Measurements from ENCODE around the gene LZTFL1.

LZTFL1 gene

DNA sequence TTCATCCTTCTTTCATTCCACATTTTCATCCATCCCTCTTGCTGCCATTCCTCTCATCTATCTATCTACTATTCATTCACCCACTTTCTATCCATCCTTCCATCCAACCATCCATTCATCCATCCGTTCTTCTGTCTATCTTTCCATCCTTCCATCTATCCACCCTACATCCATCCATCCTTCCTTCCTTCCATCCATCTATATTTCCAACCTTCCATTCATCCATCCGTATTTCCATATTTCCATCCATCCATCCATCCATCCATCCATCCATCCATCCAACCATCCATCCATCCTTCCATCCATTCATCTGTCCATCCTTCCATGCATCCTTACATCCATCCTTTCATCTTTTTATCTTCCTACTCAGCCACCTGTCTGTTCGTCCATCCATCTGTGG is 59.5 kb downstream of the LZTFL1 start:
- no peak for FAIRE-seq

DNA sequence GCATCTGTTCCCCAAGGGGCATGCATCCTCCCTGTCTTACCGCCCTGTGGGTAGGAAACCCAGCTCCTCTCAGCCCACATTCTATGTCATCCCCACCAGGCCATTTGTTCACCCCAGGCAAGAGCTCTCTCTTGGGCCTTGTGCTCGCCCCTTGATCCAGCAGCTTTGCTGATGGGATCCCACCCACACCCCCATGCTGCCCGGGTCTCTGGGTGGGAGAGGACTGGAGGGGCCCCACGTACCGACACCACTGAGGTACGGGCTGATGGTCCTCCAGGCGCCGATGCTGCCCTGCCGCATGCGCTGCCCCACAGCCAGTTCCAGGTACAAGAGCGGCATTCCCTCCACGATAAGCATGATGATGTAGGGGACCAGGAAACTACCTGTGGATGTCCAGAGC is 60.1 kb downstream of the LZTFL1 start:
- no peak for FAIRE-seq

DNA sequence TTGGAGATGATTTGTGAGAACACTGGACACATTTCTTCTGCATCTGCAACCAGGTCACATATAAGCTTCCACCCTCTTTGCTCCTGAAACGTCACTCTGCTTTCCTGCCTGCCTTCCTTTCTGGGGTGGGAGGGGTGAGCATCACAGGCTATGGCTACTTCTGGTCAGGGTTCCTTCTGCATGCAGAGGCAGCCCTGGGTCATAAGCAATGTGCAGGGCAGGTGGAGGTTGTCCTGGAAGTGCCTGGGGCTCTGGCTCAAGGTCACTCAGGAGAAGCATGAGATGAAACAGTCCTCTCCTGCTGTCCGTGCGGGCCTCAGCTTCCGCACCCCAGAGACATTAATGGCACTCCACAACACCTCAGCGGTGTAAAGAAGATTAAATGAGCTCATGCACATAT is 60.6 kb downstream of the LZTFL1 start:
- no peak for FAIRE-seq

DNA sequence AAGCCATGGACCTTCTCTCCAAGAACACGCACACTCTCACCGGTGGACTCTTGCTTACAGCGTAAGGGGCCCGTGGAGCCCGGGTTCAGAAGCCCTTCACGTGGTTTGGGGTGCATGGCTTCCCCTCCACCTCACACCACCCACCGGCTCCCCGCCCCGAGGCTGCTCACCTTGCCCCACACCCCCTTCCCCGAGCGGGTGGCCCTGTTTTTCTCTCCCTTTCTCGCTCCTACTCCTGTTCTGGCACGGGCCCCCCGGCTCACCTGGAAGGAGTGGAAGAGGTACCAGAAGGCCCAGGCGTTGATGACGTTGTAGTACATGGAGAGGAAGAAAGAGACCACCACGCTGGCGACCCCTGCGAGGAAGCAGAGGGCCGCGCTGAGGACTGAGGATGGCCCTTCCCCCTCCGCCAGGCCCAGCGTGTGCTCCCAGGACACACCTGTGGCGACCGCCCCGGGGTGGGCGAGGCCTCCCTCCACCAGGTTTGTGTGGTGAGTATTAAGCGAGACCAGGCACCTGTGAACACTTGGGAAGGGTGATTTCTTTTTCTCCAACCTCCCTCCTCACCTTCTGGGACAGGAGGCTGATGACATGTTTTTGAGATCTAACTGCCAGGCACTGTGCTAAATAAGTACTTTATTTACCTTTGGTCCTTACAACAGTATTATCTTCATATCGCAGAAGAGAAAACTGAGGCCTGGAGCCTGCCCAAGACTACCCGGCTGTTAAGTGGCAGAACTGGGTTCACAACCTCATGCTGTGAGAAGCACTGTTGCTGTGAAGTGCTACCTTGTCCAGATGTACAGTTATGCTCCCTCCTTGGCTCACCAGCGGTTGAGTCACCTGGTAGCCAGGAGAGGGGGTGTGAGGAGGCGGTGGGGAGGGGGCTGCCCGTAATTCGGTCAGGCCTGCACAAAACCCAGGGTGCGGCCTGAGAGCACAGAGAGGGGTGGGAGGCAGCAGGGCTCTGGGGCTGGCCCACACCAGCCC is 61.9 kb downstream of the LZTFL1 start:
- FAIRE-seq = no peak

DNA sequence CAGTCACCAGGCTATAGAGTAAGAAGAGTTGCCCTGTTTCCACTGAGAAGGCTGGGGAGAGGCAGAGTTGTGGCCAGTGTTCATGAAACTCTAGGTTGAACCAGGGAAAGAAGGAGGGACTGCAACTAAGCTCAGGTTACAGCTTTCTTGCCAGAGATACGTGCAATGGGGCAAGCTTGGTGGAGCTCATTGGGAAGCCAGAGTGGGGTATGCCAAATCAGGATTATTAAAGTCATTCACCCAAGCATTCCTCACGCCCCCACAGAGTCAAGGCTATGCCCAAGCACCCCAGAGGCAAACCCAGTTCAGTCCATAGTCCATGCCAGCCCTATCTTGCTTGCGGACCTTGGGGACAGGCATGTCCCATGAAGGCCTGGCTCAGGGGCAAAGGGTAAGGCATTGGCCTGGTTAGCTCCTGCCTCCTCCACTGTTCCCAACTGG is 63.1 kb downstream of the LZTFL1 start:
- no peak for FAIRE-seq

DNA sequence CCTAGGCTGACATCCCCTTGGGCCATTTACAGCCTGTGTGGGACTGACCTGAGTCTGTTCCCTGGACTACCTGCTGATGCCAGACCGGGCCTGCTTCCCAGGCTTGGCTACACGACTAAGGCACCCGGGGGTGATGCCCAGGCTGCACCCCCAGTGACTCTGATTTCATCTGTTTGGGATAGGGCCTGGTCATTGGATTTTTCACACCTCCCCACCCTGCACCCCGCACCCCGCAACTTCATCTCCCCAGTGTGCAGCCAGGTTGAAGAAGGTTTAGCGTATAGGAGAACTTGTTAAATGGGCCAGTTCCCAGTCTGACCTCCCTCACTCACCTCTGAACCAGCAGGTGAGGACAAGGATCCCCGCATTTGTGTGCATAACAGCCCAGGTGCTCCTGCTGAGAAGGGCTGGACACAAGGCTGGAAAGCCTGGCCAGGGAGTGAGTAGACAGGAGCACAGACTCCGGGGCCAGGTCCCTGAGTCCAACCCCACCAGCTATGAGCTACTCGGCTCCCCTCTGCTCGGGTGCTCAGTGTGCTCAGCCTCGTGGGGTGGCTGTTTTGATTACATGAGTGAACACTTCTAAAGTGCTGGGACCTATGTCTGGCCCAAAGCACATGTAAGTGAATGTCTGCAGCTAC is 64.1 kb downstream of the LZTFL1 start:
- no peak for FAIRE-seq

DNA sequence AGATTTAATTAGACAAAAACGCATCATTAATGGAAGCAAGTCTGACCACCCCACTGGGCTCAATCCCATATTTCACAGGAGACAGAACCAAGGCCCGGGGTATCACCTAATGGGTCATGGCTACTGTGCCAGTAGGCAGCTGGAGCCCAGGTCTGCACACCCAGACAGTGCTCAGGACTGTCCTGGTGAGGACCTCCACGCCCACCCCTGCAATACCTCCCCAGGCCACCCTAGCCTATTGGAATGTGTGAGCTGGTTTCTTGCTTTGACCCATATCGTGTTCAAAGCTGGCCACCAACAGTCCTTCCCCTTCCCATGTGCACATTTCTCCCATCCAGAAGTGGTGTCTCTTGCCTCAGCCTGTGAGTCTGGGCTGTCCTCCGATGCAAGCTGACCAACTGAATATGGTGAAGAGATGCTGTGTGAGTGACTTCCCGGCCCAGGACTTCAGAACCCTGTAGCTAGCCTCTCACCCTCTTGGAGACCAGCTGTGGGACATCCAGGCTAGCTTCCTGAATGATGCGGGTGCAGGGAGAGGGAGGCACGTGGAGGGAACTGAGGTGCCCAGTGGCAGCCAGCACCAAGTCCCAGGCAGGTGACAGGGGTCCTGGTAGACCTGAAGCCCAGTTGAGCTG is 64.7 kb downstream of the LZTFL1 start:
- no peak for FAIRE-seq

DNA sequence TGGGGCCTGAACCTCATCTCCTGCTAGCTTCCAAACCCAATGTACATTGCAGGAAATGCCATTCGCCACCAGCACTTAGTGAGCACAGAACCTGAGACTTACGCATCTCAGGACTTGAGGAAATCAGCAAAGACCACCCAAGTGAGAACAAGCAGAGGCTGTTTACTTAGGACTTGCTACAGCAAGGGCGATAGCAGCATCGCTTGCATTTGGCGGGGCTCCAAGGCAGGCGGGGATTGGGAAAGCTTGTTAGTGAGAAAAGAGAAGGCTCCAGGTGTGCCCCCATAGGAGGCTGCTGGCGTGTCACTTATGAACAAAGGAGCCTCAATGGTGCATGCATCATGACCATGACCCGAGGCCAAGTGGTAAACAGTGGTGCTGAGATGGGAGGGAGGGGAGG is 65.3 kb downstream of the LZTFL1 start:
- no peak for FAIRE-seq

DNA sequence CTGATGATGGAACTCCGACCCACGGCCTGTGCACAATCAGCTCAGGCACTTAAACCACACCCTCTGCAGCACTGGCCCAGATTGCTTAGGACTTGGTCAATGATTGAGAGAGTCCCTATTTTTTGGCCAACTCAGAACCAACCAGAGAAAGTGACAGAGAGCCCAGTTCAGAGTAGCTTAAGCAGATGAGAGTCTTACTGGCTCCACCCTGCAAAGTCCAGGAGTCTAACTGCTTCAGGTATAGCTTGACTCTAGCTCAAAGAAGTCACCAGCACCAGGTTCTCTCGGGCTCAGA is 65.7 kb downstream of the LZTFL1 start:
- FAIRE-seq = no peak

DNA sequence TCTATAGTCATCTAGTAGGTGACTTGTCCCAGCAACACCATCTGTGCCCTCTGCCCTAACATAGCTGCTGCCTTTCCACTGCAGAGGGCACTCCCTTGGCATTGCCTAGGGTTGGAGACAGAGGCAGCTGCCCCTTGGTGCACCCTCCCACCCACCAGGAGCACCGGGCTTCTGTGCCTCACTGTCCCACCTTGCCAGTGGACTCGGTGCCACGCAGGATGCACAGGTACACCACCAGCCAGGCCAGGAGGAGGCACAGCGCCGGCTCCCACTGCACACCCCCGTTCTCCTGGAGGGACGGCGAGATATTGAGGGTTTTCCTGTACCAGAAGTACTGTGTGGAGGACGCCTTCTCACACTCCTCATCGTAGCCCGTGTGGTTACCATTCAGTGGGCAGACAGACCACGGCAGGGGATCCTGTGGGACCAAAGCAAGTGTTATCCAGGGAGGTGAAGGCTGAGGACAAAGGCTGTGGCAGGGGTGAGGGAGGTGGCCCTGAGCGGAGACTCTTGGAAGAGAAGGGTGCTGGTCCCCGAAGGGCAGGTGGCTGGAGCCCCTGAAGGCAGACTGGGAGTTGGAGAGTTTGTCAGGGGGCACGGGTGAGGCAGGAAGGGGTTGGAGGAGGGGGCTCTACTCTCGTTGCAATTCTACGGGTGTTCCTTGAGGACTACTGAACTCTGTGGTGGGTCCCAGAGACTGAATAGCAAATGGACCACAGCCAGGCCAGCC is 66.2 kb downstream of the LZTFL1 start:
- no peak for FAIRE-seq

DNA sequence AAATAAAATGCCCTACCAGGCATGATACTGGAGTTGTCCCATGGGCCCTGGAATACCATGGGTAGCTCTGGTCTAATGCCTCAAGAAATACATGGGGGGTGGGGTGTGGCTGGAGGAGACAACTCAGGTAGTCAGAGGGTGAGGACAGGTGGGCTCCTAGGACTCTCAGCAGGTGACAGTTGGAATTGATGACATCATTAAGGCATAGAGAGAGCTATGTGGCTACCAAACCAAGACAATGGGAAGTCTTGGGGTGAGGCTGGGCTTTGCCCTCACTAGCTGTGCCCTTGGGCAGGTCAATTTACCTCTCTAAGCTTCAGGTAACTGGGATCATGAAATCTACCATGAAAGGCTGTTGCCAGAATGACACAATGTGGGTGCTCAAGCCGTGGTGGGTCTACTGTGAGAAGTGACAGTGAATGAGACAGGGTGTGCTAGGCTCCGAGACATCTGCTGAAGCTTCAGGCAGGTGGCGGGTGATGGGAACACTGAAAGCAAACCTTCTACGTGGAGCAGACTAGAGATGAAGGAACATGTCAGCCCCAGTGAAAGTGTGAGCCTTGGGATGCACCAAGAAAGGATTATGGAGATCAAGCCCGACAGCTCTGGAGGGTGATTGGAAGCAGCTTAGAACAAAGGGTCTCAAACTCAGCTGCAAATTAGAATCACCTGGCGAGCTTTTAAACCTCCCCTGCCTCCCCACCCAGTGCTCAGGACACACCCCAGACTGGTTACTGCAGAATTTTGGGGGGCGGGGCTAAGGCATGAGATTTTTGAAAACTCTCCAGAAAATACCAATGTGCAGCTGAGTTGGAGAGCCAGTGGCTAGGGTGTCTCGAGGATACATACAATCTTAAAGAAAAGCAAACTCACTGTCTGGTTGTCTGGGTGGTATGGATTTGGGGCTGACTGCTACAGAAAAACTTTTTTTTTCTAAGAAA is 67.1 kb downstream of the LZTFL1 start:
- FAIRE-seq = no peak

DNA sequence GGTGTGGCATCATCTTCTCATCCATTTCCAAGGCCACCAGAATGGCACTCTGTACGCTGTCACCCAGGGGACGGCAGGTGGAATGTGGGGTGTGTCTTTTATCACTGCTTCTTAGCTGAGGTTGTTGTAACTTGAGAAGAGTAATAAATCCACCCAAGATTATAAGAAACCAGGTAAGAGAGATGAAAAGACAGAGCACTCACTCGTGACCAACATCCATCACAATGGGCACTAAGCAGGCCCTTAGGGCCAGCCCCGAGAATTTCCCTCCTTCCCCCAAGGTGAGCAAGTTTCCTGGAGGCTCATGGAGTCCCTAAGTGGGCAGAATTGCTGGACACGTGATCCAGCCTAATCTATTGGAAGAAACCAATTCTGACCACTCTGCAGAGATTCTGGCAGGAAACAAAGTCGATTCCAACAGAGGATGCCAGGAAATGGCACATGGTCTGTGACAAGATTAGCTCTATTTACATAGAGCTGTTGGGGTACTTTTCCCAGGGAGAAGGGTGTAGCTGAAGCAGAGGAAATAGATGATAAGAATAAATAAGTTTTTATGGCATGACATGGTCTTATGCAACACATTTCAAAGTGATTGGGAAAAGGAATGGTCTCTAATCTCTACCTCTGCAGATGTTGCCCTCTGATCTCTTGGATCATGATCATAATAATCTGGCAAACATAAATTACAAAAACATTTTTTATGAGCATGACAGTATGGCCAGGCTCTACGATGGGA is 68.0 kb downstream of the LZTFL1 start:
- FAIRE-seq = no peak
